Spleen (tissue), 11 donors: Measurements from ENCODE around the gene BLOC1S5. TPM values are rescaled to one million over a fixed set of nuclear protein-coding genes. Genes with fewer than 3 reads are reported as not detected.

ENCODE experiments used
- DNase-seq: peaks from one replicate; pipeline ENCODE4 v3.0.0-alpha.2; 2020
- H3K27ac ChIP-seq, 8 donors: fragments of 200-600 bp; sonication (generic) in 7 of 8; 1 replicate in 4 of 8; 2 replicates in 4 of 8; pipeline versions ENCODE4 v1.5.0 to v1.8.0; 2016 to 2021; ENCODE audit warnings: inconsistent platforms in 4 of 8, mild to moderate bottlenecking in 4 of 8, moderate library complexity in 1 of 8
- H3K27me3 ChIP-seq, 7 donors: fragments of 200-600 bp; sonication (generic) in 6 of 7; replicated peaks in 1 of 7; 1 replicate in 4 of 7; 2 replicates in 3 of 7; pipeline versions ENCODE4 v1.5.0 to v1.8.0; 2016 to 2021; ENCODE audit warnings: inconsistent platforms in 3 of 7, mild to moderate bottlenecking in 1 of 7
- H3K36me3 ChIP-seq, 6 donors: fragments of 200-600 bp; sonication (generic) in 5 of 6; 1 replicate in 4 of 6; 2 replicates in 2 of 6; pipeline versions ENCODE4 v1.5.0 to v1.8.0; 2016 to 2021; ENCODE audit warnings: inconsistent platforms in 2 of 6
- H3K4me1 ChIP-seq, 6 donors: fragments of 200-600 bp; sonication (generic) in 5 of 6; 1 replicate in 3 of 6; 2 replicates in 3 of 6; pipeline versions ENCODE4 v1.5.0 to v1.8.0; 2016 to 2021; ENCODE audit warnings: inconsistent platforms in 3 of 6
- H3K4me3 ChIP-seq, 8 donors: fragments of 200-600 bp; sonication (generic) in 7 of 8; 1 replicate in 4 of 8; 2 replicates in 4 of 8; pipeline versions ENCODE4 v1.5.0 to v1.8.0; 2016 to 2021; ENCODE audit warnings: inconsistent platforms in 4 of 8, mild to moderate bottlenecking in 4 of 8, moderate library complexity in 2 of 8
- H3K9me3 ChIP-seq, 8 donors: fragments of 200-600 bp; sonication (generic) in 7 of 8; 1 replicate in 4 of 8; 2 replicates in 4 of 8; pipeline versions ENCODE4 v1.5.0 to v1.8.0; 2016 to 2021; ENCODE audit warnings: inconsistent platforms in 4 of 8
- CTCF ChIP-seq, 11 experiments: fragments of 200-600 bp in 7 of 11; fragments of 450-650 bp in 4 of 11; sonication (generic) in 4 of 11; IDR thresholded peaks in 8 of 11; conservative IDR thresholded peaks in 3 of 11; 1 replicate in 7 of 11; 2 replicates in 4 of 11; pipeline versions ENCODE4 v1.4.0 to v1.8.0; 2016 to 2021; ENCODE audit warnings: antibody characterized with exemption in 11 of 11, inconsistent platforms in 4 of 11, mild to moderate bottlenecking in 1 of 11
- POLR2A ChIP-seq, 3 donors: fragments of 450-650 bp; IDR thresholded peaks; one replicate each; pipeline ENCODE4 v1.5.1; 2017; ENCODE audit warnings: antibody characterized with exemption in 3 of 3, mild to moderate bottlenecking in 1 of 3
- POLR2AphosphoS5 ChIP-seq, 3 donors: sonication (generic); formaldehyde crosslinking; IDR thresholded peaks; one replicate each; pipeline ENCODE4 v1.5.1; 2017; ENCODE audit warnings: antibody characterized with exemption in 3 of 3
- WGBS, 5 donors: extraction: QIAGEN DNeasy Blood & Tissue Kit in 3 of 5; methylation state at CpG; one replicate each; pipeline versions ENCODE4 v1.1.5 to v1.1.7; 2013 to 2018; 5-methylcytosine and 5-hydroxymethylcytosine counted together
- intact Hi-C: fragments of 100-400 bp; cut with DNase I; formaldehyde crosslinking; loops from one replicate; pipeline ENCODE4 v1.15.0; 2023; ENCODE audit warnings: low total_unique reads
- polyA plus RNA-seq, 3 donors: library from polyadenylated mRNA; stranded (reverse); fragments of 200-250 nt; gene quantifications; one replicate each; pipeline ENCODE4 v1.2.1, GENCODE V29; 2013
- total RNA-seq, 7 donors: library from RNA; depleted of rRNA in 3 of 7; stranded (reverse); fragments of >200 nt in 3 of 7; fragmentation: NEBNext Ultra II Directional in 4 of 7; extraction: Animal tissue kit (Norgen Biotek cat#: 25700) in 4 of 7; gene quantifications; one replicate each; pipeline versions ENCODE4 v1.1.0 to v1.2.1, GENCODE V29; 2016 to 2021
- donor health status: healthy with polysubstance abuse.
- donor health status: DM: no; HTN: no; CAD: no; lungs with moderate emphysema.
- donor health status: DM: no; HTN: no; CAD: no.
- donor health status: Bipolar disorder and iron deficiency.
- donor health status: healthy.
- donor health status: DM: no; HTN: no; CAD: no.
- donor health status: DM: yes; HTN: yes; CAD: no.

Gene BLOC1S5
- total and polyA plus RNA-seq, 10 donors = 6.6 to 18.0 (median 13.6) TPM

- intact Hi-C loops = no loop called here
- Histone ChIP-seq H3K9me3 (no peaks in the 10 kb centered on the region), H3K36me3 (peaks cover 0 to 45% (median 9%) of the 10 kb centered on the region in 6 donors), H3K27ac (no peak overlapping the region), H3K4me3 (no peak overlapping the region), H3K27me3 (no peaks in the 10 kb centered on the region), H3K4me1 (no peaks in the 10 kb centered on the region)
- DNase-seq = no peak
- 91 to 96% (median 93%) methylated on average over 4 of the region's 4 CpGs for WGBS, 5 donors
- no peak for TF ChIP-seq POLR2AphosphoS5 (IDR thresholded peaks at IDR 0.05)
- no peak for TF ChIP-seq CTCF (IDR thresholded peaks at IDR 0.05 in 8 of 11, conservative IDR thresholded peaks at IDR 0.05 in 3 of 11)
- TF ChIP-seq POLR2A (IDR thresholded peaks at IDR 0.05) = no peak
These were observed 44.1 kb downstream of the BLOC1S5 start for GRCh38 chr6:8020083-8020482.

- Histone ChIP-seq H3K27ac (no peak overlapping the region), H3K9me3 (no peaks in the 10 kb centered on the region), H3K36me3 (peaks cover 0 to 39% (median 19%) of the 10 kb centered on the region in 6 donors), H3K27me3 (no peaks in the 10 kb centered on the region), H3K4me3 (no peak overlapping the region), H3K4me1 (no peaks in the 10 kb centered on the region)
- no peak for TF ChIP-seq POLR2A (IDR thresholded peaks at IDR 0.05)
- TF ChIP-seq CTCF (IDR thresholded peaks at IDR 0.05 in 8 of 11, conservative IDR thresholded peaks at IDR 0.05 in 3 of 11) = no peak
- no peak for TF ChIP-seq POLR2AphosphoS5 (IDR thresholded peaks at IDR 0.05)
- no peak for DNase-seq
- 72 to 88% (median 85%) methylated on average over 7 of the region's 7 CpGs for WGBS, 5 donors
- intact Hi-C loops = no loop called here
These were observed 46.5 kb downstream of the BLOC1S5 start for GRCh38 chr6:8017705-8018104.

- Histone ChIP-seq H3K36me3 (peaks cover 0 to 38% (median 19%) of the 10 kb centered on the region in 6 donors), H3K27me3 (no peaks in the 10 kb centered on the region), H3K4me1 (no peaks in the 10 kb centered on the region), H3K27ac (no peak overlapping the region), H3K4me3 (no peak overlapping the region), H3K9me3 (no peaks in the 10 kb centered on the region)
- no peak for DNase-seq
- WGBS, 5 donors = 74 to 87% (median 79%) methylated on average over 9 of the region's 9 CpGs
- intact Hi-C loops = no loop called here
- TF ChIP-seq CTCF (IDR thresholded peaks at IDR 0.05 in 8 of 11, conservative IDR thresholded peaks at IDR 0.05 in 3 of 11) (no peak), POLR2A (IDR thresholded peaks at IDR 0.05) (no peak), POLR2AphosphoS5 (IDR thresholded peaks at IDR 0.05) (no peak)
These were observed 46.9 kb downstream of the BLOC1S5 start for GRCh38 chr6:8017276-8017701.

- 91 to 95% (median 92%) methylated on average over 3 of the region's 3 CpGs for WGBS, 5 donors
These were observed 49.2 kb downstream of the BLOC1S5 start for GRCh38 chr6:8014947-8015346.

More at GRCh38 chr6:8014947-8015346, 49.2 kb downstream of the BLOC1S5 start:
- intact Hi-C loops = no loop called here
- Histone ChIP-seq H3K27ac (no peak overlapping the region), H3K9me3 (no peaks in the 10 kb centered on the region), H3K4me3 (no peak overlapping the region), H3K4me1 (no peaks in the 10 kb centered on the region), H3K36me3 (peaks cover 0 to 36% (median 19%) of the 10 kb centered on the region in 6 donors), H3K27me3 (no peaks in the 10 kb centered on the region)
- DNase-seq = no peak
- TF ChIP-seq CTCF (IDR thresholded peaks at IDR 0.05 in 8 of 11, conservative IDR thresholded peaks at IDR 0.05 in 3 of 11) (no peak), POLR2AphosphoS5 (IDR thresholded peaks at IDR 0.05) (no peak)
